Stimulated activated naive CD4-positive, alpha-beta T cell treated with Interleukin-2 at 50 U/mL for 16 hours (primary cell): ENCODE measurements around the gene SLAMF1.
A peak's percentile ranks its signal among the peaks of the same experiment; 100 is the strongest.

ENCODE experiments used
- DNase-seq: peaks from one replicate; lab custom pipeline; 2025; lab: John Stamatoyannopoulos, UW

Gene SLAMF1

GRCh38 chr1:160623227-160623633, 23.6 kb downstream of the SLAMF1 start:
- DNase-seq = peak; percentile 44

- no peak for DNase-seq
Measured at GRCh38 chr1:160622501-160623226, 24.2 kb downstream of the SLAMF1 start.

GRCh38 chr1:160621633-160622413, 25.0 kb downstream of the SLAMF1 start:
- DNase-seq = no peak

- no peak for DNase-seq
Measured at GRCh38 chr1:160620942-160621632, 25.8 kb downstream of the SLAMF1 start.

- DNase-seq = no peak
Measured at GRCh38 chr1:160619742-160620277, 27.0 kb downstream of the SLAMF1 start.

- DNase-seq = peak; percentile 25
Measured at GRCh38 chr1:160618763-160619274, 28.0 kb downstream of the SLAMF1 start.

GRCh38 chr1:160618327-160618726, 28.5 kb downstream of the SLAMF1 start:
- no peak for DNase-seq

GRCh38 chr1:160615660-160616059, 31.2 kb downstream of the SLAMF1 start:
- no peak for DNase-seq

GRCh38 chr1:160614410-160614809, 32.4 kb downstream of the SLAMF1 start:
- DNase-seq = no peak

- DNase-seq = no peak
Measured at GRCh38 chr1:160612613-160613218, 34.1 kb downstream of the SLAMF1 start.

- no peak for DNase-seq
Measured at GRCh38 chr1:160610569-160611242, 36.1 kb downstream of the SLAMF1 start.

- DNase-seq = no peak
Measured at GRCh38 chr1:160608941-160609340, 37.9 kb downstream of the SLAMF1 start.

- no peak for DNase-seq
Measured at GRCh38 chr1:160608514-160608913, 38.3 kb downstream of the SLAMF1 start.

GRCh38 chr1:160608057-160608456, 38.8 kb downstream of the SLAMF1 start:
- DNase-seq = no peak

GRCh38 chr1:160607672-160608032, 39.2 kb downstream of the SLAMF1 start:
- no peak for DNase-seq

- peak; percentile 42 for DNase-seq
Measured at GRCh38 chr1:160607011-160607671, 39.7 kb downstream of the SLAMF1 start.

- no peak for DNase-seq
Measured at GRCh38 chr1:160606611-160607010, 40.2 kb downstream of the SLAMF1 start.

GRCh38 chr1:160605792-160606479, 40.9 kb downstream of the SLAMF1 start:
- DNase-seq = no peak

- no peak for DNase-seq
Measured at GRCh38 chr1:160605205-160605604, 41.6 kb downstream of the SLAMF1 start.

- no peak for DNase-seq
Measured at GRCh38 chr1:160597705-160598104, 49.1 kb downstream of the SLAMF1 start.
